ENCODE data around the gene PDE9A.

DNA sequence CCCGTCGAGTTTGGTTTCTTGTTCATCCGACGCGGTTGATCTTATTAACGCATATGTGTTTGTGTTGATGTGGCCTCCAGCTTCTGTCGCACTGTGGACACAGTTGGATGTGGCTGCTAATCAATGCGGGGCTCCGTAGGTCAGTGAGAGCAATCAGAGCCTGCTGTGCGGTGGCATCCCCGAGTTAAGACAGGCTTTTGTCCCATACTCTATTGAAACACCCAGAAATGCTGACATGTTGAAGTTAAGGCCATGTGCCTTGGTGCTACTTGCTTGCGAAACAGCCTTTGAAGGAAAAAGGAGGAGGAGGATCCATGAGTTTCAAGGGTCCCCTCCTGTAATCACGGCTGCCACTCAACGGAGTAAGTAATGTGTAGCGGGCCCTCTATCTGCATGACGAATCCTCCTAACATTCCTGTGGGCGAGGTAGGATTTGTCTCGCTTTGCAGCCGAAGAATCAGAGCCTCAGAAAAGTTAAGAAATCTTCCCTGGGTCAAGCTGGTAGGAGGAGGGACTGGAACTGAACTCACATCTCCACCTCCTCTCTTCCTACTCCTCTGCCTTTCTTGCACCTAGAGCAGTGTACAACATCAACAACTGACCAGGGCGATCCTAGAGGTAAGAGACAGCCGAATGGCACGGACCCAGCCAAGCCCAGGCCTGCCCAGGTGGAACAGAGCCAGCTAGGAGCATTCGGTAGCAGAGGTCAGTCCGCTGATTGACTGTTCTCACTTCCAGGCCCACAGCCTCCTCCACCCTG is 19.5 kb downstream of the PDE9A start:
- TF ChIP-seq CTCF (IDR thresholded peaks at IDR 0.05; ENCODE audit: low read length) (no peak), EZH2 (optimal IDR thresholded peaks at IDR 0.05; ENCODE audit: low read depth, low read length) (no peak)
